ENCODE results near the gene CLEC4F.

CLEC4F gene

DNA sequence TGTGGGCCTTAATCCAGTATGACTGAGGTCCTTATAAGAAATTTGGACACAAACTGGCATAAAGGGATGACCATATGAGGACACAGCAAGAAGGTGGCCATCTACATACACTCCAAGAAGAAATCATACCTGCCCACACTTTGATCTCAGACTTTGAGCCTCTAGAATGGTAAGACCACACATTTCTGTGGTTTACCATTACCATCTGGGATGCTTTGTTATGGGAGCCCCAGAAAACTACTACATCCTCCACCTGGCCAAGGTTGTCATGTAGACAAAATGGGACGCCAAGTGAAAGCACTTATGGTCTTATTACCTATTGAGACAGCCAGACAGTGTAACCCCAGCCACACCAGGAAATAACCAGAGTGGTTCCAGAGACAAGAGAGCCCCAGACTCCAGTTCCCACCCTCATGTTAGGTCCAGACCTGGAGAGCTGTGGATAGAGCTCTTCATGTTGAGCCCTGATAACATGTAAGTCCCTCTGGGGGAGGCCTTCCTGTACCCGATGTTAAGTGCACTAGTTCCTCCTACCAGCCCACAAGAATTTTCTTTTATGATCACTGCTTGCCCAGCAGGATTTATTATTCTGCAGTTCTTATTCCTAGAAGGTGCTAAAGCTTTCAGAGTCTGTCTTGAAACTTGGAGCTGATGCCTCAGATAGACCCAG is 47.8 kb downstream of the CLEC4F start:
- no peak for TF ChIP-seq TCF12 (IDR thresholded peaks at IDR 0.05; ENCODE audit: low read depth)
- no peak for TF ChIP-seq MAX (IDR thresholded peaks at IDR 0.05)

- no peak for TF ChIP-seq REST (IDR thresholded peaks at IDR 0.05; ENCODE audit: low read depth)
- no peak for TF ChIP-seq TAF1 (IDR thresholded peaks at IDR 0.05; ENCODE audit: low read depth)
- no peak for TF ChIP-seq CEBPB (IDR thresholded peaks at IDR 0.05)
- no peak for TF ChIP-seq USF1 (IDR thresholded peaks at IDR 0.05)
- no peak for TF ChIP-seq EP300 (IDR thresholded peaks at IDR 0.05; ENCODE audit: borderline replicate concordance)
- TF ChIP-seq TCF12 (IDR thresholded peaks at IDR 0.05; ENCODE audit: low read depth) = no peak
- TF ChIP-seq RAD21 (IDR thresholded peaks at IDR 0.05; ENCODE audit: low read depth) = no peak
- no peak for TF ChIP-seq YY1 (IDR thresholded peaks at IDR 0.05; ENCODE audit: low read depth)
- no peak for TF ChIP-seq CREB1 (IDR thresholded peaks at IDR 0.05; ENCODE audit: low read depth)
- TF ChIP-seq MAX (IDR thresholded peaks at IDR 0.05) = no peak
- TF ChIP-seq NFIC (IDR thresholded peaks at IDR 0.05) = no peak
- no peak for TF ChIP-seq FOXM1 (IDR thresholded peaks at IDR 0.05; ENCODE audit: borderline replicate concordance, low read depth)
- TF ChIP-seq TEAD4 (IDR thresholded peaks at IDR 0.05) = no peak
- no peak for TF ChIP-seq ZBTB7A (IDR thresholded peaks at IDR 0.05; ENCODE audit: low read depth)
- TF ChIP-seq EGR1 (IDR thresholded peaks at IDR 0.05) = no peak
These were observed 49.0 kb downstream of the CLEC4F start for GRCh38 chr2:70771446-70771845.

- TF ChIP-seq EP300 (IDR thresholded peaks at IDR 0.05; ENCODE audit: borderline replicate concordance) = no peak
- no peak for TF ChIP-seq YY1 (IDR thresholded peaks at IDR 0.05; ENCODE audit: low read depth)
- TF ChIP-seq TEAD4 (IDR thresholded peaks at IDR 0.05) = no peak
- TF ChIP-seq REST (IDR thresholded peaks at IDR 0.05; ENCODE audit: low read depth) = no peak
- no peak for TF ChIP-seq MAX (IDR thresholded peaks at IDR 0.05)
- no peak for TF ChIP-seq USF1 (IDR thresholded peaks at IDR 0.05)
- TF ChIP-seq RAD21 (IDR thresholded peaks at IDR 0.05; ENCODE audit: low read depth) = no peak
- TF ChIP-seq FOXM1 (IDR thresholded peaks at IDR 0.05; ENCODE audit: borderline replicate concordance, low read depth) = no peak
- TF ChIP-seq EGR1 (IDR thresholded peaks at IDR 0.05) = no peak
- TF ChIP-seq ZBTB7A (IDR thresholded peaks at IDR 0.05; ENCODE audit: low read depth) = no peak
- no peak for TF ChIP-seq NFIC (IDR thresholded peaks at IDR 0.05)
- no peak for TF ChIP-seq TCF12 (IDR thresholded peaks at IDR 0.05; ENCODE audit: low read depth)
- TF ChIP-seq CREB1 (IDR thresholded peaks at IDR 0.05; ENCODE audit: low read depth) = no peak
- TF ChIP-seq TAF1 (IDR thresholded peaks at IDR 0.05; ENCODE audit: low read depth) = no peak
- no peak for TF ChIP-seq CEBPB (IDR thresholded peaks at IDR 0.05)
These were observed 50.9 kb downstream of the CLEC4F start for GRCh38 chr2:70769450-70769849.

DNA sequence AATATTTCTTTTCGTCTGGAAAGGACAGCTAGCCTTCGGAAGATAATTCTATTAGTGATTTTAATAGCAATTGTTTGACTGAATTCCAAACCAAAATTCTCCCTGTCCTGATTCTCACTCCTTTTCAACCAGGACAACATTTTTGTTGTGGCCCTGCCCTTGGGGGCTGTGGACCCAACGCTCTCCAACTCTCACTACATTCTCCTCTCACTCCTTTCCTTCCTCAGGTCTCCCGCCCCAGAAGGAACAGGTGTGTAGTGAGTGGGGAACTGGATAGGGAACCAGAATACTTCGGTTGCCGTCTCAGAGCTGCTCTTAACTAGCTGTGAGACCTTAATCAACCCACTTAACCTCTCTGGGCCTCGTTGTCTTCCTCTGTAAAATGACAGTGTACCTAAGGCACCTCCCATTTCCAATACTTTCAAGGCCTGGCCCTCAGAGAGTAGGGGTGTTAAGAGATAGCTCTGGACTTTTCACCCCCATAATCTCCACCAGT is 51.8 kb downstream of the CLEC4F start:
- TF ChIP-seq NFIC (IDR thresholded peaks at IDR 0.05) (no peak), REST (IDR thresholded peaks at IDR 0.05; ENCODE audit: low read depth) (no peak)
